Endometrial microvascular endothelial cells (primary cell): ENCODE results near the gene TSPAN31. TPM values are rescaled to one million over a fixed set of nuclear protein-coding genes. Genes with fewer than 3 reads are reported as not detected.
"Not testable (repeated sequence)": the region's sequence is repeated elsewhere in the genome, so short reads cannot be mapped to it uniquely, and the experiment has no call there.

Experiments
- in situ Hi-C: cut with HindIII; loops from 2 replicates; pipeline ENCODE4 v1.10.0; 2017; ENCODE audit warnings: low sequenced_read_pairs, low pct_unique_long_range_greater_than_20kb; ENCODE audit errors: inconsistent ontology term
- total RNA-seq: library from RNA; depleted of rRNA; stranded (reverse); fragments of >200 nt; gene quantifications from one replicate; pipeline ENCODE4 v1.2.3, GENCODE V29; 2015; ENCODE audit errors: inconsistent ontology term

The TSPAN31 gene
- total RNA-seq, 1 donor from 2014 or later, result 37.3 TPM

DNA sequence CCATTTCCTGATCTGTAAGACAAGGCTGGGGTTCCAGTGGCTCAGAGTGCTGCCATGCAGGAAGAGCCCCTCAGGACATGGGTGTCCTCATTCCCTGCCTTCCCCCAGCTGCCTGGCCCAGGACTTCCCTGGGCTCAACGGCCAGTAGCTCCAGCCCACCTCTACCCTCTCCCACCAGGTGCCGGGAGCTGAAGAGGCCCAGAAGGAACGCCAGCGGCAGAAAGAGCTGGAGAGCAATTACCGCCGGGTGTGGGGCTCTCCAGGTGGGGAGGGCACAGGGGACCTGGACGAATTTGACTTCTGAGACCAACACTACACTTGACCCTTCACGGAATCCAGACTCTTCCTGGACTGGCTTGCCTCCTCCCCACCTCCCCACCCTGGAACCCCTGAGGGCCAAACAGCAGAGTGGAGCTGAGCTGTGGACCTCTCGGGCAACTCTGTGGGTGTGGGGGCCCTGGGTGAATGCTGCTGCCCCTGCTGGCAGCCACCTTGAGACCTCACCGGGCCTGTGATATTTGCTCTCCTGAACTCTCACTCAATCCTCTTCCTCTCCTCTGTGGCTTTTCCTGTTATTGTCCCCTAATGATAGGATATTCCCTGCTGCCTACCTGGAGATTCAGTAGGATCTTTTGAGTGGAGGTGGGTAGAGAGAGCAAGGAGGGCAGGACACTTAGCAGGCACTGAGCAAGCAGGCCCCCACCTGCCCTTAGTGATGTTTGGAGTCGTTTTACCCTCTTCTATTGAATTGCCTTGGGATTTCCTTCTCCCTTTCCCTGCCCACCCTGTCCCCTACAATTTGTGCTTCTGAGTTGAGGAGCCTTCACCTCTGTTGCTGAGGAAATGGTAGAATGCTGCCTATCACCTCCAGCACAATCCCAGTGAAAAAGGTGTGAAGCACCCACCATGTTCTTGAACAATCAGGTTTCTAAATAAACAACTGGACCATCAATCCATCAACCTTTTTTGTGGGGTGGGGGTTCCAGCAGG lies 23.9 kb upstream of the TSPAN31 start:
- in situ Hi-C loops, result no loop called here

DNA sequence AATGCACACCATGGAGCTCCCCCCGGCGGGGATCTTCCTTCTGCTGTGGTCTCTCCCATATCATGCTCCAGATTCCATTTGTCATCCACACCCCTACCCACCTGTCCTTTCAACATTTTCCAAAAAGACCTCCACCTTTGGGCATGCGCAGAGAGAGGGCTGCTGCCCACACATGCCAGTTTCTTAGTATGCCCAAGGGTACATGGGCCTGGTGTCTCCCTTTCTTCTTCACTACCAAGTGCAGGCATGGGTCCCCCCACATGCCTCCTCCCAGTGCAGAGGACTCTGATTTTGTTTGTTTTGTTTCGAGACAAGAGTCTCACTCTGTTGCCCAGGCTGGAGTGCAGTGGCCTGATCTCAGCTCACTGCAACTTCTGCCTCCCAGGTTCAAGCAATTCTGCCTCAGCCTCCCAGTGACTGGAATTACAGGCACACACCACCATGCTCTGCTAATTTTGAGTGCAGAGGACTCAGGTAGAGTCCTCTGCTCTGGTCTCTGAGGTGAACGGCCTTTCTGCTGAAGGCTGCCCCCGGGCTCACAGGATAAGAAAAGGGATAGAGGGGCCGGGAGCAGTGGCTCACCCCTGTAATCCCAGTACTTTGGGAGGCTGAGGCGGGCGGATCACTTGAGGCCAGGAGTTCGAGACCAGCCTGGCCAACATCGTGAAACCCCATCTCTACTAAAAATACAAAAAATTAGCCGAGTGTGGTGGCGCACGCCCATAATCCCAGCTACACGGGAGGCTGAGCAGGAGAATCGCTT lies 22.8 kb upstream of the TSPAN31 start:
- in situ Hi-C loops, result not testable (repeated sequence)

GRCh38 chr12:57722716-57723629 lies 21.9 kb upstream of the TSPAN31 start:
- in situ Hi-C loops, result no loop called here

- in situ Hi-C loops, result no loop called here
Observed at GRCh38 chr12:57723630-57723962, 21.2 kb upstream of the TSPAN31 start.

DNA sequence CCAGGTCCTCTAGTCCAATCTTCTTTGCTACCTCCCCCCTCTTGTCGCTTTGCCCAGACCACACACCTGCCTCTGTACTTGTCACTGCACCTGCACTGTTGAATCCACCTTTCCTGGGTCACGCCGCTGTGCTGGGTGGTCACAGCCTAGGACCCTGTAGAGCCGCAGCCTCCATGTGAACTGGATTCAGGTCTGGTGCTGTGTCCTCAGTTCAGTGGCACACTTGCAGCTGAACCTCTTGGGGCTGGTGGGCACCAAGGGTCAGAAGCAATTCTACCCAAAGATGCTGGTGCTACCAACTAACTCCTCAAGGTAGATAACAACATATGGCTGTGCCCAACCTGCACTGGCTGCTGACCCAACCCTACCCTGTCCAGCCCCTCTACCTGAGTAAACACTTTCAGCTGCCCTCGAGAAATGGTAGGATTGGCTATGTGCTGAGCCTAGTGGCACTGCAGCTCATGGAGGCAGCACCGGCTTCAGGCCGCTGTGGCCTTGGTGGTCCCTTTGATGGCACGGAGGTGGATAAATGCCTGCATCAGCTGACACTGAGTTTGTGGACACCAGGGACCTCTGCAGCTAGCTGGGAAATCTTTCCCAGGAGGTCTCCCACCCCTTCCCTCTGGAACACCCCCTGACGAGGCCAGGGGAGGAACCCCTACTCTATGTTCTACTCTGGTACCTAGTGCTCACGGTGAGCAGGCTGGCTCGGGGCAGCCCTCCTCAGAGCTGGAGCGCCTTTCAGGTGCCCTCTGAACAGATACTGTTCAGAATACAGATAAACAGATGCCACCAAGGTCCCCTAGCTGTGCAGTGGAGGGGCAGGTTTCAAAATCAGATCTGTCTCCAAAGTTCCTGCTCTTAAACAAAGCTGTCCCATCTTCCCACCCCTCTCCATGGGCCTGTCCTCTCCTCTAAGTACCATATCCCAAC lies 20.6 kb upstream of the TSPAN31 start:
- in situ Hi-C loops, result no loop called here

GRCh38 chr12:57724936-57725740 lies 19.7 kb upstream of the TSPAN31 start:
- in situ Hi-C loops, result no loop called here

DNA sequence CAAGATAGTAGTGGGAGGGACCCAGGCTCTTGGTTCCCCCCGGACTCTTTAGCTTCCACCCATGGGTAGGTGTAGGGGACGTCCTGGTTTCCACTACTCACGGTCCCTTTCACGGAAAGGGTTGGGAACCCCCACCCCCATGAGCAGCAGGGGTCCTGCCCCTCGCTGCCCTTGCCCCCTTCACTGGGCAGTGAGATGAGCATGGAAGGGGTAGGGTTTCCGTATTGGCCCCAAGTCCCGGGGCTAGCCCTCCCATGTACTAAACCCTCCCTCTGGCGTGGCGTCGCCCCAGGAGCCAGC lies 19.0 kb upstream of the TSPAN31 start:
- in situ Hi-C loops, result no loop called here

DNA sequence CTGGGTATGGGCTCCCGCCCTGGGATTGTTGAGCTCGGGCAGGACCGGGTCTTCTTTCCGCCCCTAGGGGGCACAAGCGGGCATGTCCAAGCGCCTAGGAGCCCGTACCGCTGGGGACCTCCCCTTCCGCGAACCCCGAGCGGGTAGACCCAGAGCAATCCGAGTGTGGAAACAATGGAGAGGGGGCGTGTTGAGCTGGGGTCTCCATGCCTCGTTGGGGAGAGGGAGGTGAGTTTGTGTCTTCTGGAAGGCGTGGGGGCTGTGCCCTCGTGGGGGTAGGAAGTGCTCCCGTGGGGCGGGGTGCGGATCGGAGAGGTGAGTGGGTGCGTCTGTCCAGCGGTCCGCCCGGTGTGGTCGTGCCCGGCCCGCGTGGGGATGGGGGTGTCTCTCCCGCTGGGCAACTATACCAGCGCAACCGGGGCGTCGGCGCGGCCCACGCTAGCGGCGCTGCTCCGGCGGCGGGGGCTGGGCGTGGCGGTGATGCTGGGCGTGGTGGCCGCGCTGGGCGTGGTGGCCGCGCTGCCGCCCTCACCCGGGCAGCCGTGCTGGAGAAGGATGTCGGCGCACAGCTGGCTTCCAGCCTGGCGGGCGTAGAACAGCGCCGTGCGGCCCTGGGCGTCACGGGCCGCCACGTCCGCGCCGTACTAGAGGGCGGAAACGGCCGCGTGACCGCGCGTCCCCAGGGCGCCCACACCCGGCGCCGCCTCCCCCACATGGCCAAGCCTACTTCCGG lies 18.5 kb upstream of the TSPAN31 start:
- in situ Hi-C loops, result no loop called here

DNA sequence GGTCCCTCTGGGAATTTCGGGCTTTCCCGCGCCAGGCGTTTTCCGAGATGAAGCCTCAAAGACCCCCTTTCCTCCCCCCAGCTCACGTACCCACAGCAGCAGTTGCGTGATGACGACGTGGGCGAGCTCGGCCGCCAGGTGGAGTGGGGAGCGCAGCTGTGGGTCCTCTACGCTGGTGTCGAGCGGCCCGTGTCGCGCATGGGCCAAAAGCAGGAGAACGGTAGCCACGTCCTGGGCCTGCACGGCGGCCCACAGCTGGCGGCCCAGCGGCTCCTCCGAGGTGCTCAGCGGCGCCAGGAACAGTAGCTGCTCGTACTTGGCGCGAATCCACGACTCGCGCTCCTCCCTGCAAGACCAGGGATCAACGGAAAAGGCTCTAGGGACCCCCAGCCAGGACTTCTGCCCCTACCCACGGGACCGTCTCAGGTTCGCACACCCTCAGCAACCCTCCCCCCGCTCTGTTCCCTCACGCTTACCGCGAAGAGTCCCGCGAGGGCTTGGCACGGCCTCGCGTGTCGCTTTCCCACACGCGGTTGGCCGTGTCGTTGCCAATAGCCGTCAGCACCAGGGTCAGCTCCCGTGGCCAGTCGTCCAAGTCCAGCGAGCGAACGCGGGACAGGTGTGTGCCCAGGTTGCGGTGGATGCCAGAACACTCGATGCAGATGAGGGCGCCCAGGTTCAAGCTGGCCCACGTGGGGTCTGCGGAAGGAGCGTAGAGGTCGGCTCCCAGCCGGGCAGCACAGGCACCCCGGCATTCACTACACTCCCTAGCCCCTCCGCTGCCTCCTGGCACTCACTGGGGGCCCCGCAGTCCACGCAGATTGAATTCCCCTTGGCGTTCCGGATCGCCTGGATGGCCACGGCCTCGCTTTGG lies 17.7 kb upstream of the TSPAN31 start:
- in situ Hi-C loops, result no loop called here

DNA sequence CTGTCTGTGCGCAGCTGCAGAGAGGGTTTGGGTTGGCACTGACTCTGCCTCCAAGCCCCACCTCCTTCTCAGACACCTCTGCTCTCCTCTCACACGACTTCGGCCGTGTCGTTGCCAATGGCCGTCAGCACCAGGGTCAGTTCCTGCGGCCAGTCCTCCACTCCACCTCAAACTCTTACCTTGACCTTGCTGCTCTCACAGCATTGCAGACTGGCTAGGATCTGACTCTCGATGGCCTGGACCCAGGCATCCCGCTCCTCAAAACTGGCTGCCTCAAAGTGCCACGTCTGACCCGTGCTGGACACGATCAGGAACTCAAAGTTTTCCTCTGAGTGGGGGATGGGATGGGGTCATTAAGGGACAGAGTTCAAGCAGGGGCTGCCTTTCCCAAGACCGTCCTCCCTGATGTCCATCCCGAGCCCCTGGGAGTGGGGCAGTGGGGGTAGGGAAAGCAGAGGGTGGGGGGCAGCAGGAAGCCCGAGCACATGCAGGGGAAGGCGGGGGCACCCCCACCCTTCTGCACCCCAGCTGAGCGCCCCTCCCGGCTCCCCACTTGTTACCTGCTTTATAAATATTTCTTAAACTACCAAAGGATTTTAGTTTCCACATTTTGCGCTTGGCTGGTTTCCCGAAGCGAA lies 17.0 kb upstream of the TSPAN31 start:
- in situ Hi-C loops, result no loop called here

GRCh38 chr12:57729321-57729844 lies 15.5 kb upstream of the TSPAN31 start:
- in situ Hi-C loops, result no loop called here

DNA sequence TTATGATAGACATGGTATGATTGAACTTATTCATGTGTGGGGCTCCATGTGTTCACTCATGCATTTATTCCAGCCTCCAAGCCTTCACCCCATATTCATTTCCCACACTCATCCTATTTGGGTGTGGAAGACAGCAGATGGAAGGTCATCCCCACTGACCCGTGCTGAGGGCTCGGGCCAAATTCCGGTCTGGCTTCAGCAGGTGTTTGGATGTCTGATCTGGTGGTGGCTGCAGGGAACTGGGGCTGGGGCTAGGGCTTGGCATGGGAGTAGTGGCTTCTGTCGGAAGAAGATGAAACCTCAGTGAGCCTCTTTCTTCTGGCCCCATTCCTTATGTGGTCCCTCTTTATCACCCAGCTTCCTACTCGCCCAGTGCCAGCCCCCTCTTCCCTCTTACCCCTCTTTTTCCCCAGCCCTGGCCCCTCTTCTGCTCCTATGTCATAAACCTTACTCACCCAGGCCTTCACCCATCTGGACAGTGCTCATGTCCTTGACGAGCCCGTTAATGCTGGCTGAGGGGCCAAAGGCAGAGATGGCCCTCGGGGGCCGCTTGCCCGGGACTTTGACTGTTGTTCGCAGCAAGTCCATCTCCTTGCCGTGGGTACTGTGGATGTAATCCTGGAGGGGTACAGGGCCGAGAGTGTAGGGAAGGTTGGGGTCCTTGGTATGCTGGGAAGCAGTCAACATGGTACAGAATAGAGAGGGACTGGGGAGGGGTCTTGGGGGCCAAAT lies 14.3 kb upstream of the TSPAN31 start:
- in situ Hi-C loops, result no loop called here

DNA sequence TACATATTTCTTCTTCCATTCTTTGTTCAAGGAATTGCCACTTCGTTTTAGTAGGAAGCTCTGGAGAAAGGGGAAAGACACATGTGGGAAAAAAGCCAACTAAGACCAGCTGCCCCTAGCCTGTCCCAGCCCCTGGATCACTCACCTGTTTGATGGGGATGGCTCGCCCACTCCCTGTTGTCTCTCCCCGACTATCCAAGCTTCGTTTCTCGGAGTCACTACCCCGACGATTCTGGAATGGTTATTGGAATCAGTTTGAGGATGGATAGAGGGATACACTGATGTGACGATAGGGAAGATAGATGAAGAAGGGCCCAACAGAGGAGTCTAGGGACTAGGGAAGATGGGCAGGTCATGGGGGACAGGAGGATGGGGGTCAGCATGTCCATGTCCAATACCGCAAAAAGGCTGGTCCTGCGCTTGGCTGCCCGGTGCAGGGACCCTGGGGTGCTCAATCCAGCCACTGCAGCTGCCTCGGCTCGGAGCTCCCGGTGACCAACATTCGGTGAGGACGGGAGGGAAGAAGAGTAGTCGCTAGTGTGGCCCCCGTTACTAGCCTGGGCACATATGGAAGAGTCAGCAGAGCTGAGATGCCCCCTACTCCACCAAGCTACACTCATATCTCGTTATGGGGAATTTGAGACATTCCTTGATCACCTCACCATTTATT lies 13.3 kb upstream of the TSPAN31 start:
- in situ Hi-C loops, result no loop called here

DNA sequence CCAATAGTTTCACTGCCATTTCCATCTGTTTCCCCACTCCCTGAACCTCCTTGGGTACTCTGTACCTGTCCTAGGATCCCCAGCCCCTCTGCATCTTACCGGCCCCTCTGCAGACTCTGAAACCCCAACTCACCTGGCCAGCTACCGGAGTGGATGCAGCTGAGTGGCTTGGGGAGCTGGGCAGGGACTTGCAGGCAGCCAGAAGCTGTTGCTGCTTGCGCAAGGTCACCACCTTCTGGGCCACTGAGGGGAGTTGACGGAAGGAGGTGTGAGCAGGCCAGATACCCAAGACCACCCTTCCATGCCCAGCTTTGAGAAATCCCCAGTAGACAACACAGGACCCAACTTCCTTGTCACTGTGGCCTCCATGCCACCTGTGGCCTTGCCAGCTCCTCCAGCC lies 12.6 kb upstream of the TSPAN31 start:
- in situ Hi-C loops, result no loop called here
